CD4-positive, alpha-beta T cell treated with Interleukin-4 for 4 hours (primary cell): Measurements from ENCODE around the gene KEAP1.
A peak's percentile ranks its signal among the peaks of the same experiment; 100 is the strongest.
"Not testable (repeated sequence)": the region's sequence is repeated elsewhere in the genome, so short reads cannot be mapped to it uniquely, and the experiment has no call there.

Source experiments
- DNase-seq: peaks from one replicate; pipeline ENCODE4 v3.0.0-alpha.2; 2020

The KEAP1 gene

GRCh38 chr19:10491472-10492047, 11.6 kb downstream of the KEAP1 start:
- DNase-seq: no peak

DNA sequence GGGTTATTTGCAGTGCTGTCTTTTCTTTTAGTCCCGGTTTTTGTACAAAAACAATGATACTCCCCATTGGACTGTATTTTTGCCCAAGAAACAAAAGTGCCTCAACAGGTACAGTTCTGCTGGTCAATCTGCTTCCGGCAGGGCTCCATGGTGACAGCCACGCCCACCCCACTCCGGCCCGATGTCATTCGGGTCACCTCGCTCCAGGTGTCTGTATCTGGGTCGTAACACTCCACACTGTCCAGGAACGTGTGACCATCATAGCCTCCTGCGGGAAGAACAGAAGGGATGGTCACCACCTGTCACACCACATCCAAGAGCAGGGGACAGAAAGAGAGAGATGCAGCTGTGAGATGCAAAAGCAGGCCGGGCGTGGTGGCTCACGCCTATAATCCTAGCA, 16.6 kb downstream of the KEAP1 start:
- DNase-seq: no peak

DNA sequence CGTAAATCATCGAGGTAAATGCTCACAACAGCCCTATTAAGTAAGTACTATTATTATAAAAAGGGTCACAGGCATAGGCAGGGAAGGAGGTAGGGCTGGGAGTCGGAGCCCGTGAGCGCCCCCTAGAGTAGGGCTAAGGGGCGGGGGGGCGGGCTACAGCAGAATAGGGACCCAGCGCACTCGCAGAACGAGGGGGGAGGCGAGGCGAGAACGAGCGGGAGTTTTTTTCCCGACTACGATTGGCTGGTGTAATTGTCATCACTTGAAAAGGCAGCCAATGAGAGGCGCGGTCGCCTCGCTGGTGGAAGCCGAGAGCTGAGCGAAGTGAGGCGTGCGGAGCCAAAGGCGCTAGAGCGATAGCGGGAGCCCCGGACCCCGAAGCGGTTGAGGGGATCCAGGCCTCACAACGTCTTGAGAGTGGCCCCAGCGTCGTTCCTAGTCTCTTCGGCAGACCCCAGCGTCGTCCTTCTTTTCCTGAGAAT, 24.2 kb downstream of the KEAP1 start:
- peak; percentile 93 for DNase-seq

GRCh38 chr19:10478476-10478875, 24.7 kb downstream of the KEAP1 start:
- DNase-seq: no peak

DNA sequence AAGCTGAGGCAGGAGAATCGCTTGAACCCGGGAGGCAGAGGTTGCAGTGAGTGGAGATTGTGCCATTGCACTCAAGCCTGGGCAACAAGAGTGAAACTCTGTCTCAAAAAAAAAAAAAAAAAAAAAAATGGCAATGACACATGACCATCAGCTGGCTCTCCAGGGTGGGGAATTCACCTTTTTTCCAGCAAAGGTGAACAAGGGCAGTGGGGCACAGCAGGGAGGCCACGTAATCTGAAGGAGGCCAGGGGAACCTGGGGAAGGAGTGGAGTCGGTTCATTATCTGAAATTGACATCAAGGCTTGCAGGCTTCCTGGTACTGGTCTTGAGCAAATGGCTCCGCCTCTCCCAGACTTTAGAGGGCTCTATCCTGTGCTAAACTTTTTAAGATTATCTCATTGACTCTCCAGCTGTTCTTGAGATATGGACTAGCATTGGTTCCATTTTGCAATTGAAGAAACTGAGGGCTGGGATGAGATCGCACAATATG, 28.1 kb downstream of the KEAP1 start:
- DNase-seq: no peak

GRCh38 chr19:10473192-10473591, 30.0 kb downstream of the KEAP1 start:
- DNase-seq: no peak

DNA sequence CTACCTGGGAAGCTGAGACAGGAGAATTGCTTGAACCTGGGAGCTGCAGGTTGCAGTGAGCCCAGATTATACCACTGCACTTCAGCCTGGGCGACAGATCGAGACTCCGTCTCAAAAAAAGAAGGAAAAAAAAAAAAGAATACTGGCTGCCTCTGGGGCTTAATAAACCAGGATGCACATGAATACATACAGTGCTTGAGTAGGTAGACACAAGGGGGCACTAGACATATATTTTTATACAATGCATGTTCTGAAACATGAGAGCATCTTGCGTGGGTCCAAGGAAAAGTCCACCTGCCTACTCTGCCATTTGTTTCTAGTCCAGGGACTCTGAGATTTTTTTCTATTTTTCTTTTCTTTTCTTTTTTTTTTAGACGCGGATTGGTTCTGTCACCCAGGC, 31.2 kb downstream of the KEAP1 start:
- peak; percentile 25 for DNase-seq

DNA sequence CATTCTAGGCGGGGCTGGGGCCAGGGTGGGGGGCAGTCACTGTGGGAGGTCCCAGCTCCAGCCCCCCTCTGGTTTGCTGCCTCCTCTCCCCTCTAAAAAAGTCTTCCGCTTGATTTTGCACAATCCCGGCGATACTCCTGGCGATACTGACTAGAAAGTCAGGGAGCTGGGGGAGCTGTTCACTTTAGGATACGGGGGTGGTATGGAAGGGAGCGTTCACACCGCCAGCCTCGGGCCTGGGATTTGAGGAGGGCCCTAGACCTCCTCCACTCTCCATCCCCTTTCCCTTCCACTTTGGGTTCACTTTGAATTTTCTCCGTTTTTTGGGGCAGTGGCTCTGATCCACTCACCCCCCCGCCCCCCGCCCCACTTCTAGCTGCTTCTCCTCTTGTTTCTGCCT, 35.0 kb downstream of the KEAP1 start:
- no peak for DNase-seq

DNA sequence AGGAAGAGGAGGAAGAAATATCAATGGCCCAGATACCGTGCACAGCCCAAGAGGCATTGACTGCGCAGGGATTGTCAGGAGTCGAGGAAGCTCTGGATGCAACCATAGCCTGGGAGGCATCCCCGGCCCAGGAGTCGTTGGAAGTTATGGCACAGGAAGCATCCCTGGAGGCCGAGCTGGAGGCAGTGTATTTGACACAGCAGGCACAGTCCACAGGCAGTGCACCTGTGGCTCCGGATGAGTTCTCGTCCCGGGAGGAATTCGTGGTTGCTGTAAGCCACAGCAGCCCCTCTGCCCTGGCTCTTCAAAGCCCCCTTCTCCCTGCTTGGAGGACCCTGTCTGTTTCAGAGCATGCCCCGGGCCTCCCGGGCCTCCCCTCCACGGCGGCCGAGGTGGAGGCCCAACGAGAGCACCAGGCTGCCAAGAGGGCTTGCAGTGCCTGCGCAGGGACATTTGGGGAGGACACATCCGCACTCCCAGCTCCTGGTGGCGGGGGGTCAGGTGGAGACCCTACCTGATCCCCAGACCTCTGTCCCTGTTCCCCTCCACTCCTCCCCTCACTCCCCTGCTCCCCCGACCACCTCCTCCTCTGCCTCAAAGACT, 36.0 kb downstream of the KEAP1 start:
- no peak for DNase-seq

GRCh38 chr19:10464456-10464855, 38.7 kb downstream of the KEAP1 start:
- DNase-seq: no peak

DNA sequence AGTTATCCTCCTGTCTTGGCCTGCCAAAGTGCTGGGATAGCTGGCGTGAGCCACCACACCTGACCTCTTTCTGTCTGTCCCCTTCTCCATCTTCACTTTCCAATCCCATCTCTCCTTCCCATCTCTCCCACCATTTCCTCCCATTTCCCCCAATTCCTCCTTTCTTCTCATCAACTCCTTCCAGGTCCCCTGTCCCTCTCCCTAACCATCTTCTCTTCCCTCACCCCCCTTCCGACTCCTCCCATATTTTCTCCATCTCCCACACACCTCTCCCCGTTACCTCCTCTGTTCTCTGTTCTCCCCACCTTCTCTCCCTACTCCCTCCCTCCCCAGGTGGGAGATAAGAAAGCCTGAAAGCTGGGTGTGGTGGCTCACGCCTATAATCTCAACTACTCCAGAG, 40.6 kb downstream of the KEAP1 start:
- DNase-seq: no peak

GRCh38 chr19:10462042-10462441, 41.1 kb downstream of the KEAP1 start:
- DNase-seq: not testable (repeated sequence)

DNA sequence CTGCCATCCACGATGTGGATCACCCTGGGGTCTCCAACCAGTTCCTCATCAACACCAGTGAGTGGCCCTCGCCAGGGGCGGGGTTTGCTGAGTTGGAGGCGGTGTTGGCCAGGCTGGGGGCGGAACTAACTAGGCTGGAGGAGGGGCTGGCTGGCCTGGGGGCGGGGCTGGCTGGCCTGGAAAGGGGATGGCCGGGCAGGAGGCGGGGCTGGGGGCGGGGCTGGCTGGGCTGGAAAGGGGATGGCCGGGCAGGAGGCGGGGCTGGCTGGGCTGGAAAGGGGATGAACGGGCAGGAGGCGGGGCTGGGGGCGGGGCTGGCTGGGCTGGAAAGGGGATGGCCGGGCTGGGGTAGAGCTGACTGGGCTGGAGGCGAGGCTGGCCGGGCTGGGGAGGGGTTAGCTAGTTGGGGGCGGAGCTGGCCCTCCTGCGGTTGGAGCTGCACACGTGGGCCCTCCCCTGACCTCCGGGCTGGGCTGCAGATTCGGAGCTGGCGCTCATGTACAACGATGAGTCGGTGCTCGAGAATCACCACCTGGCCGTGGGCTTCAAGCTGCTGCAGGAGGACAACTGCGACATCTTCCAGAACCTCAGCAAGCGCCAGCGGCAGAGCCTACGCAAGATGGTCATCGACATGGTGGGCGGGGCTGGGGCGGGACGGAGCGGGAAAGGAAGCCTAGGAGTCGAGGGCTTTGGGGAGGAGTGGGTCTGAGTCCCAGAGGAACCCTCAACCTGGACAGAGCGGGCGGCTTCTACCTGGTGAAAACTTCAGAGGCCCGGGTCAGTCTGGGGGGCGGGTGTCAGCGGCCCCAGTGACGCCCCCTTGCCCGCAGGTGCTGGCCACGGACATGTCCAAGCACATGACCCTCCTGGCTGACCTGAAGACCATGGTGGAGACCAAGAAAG, 41.9 kb downstream of the KEAP1 start:
- peak; percentile 83 for DNase-seq

DNA sequence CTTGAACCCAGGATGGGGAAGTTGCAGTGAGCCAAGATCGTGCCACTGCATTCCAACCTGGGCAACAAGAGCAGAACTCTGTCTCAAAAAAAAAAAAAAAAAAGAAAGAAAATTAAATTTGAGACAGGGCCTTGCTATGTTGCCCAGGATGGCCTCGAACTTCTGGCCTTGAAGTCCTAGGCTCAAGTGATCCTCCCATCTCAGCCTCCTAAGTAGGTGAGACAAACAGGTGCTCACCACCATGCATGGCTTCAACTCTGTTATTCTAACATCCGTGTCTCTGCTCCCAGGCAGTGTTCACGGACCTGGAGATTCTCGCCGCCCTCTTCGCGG, 42.5 kb downstream of the KEAP1 start:
- DNase-seq: no peak

DNA sequence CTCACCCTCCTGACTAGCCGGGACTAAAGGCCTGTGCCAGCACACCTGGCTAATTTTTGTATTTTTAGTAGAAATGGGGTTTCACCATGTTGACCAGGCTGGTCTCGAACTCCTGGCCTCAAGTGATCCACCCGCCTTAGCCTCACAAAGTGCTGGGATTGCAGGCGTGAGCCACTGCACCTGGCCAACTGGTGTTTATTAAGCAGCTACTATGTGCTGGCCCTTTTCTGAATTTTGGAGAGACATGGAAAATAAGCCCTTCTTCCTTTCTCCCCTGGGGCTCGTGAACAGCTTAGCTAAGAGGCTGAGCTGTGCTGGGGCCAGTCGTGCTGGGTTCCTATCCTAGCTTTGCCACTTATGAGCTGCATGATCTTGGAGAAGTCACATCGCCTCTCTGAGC, 44.4 kb downstream of the KEAP1 start:
- DNase-seq: not testable (repeated sequence)

GRCh38 chr19:10454267-10454666, 48.9 kb downstream of the KEAP1 start:
- DNase-seq: no peak

DNA sequence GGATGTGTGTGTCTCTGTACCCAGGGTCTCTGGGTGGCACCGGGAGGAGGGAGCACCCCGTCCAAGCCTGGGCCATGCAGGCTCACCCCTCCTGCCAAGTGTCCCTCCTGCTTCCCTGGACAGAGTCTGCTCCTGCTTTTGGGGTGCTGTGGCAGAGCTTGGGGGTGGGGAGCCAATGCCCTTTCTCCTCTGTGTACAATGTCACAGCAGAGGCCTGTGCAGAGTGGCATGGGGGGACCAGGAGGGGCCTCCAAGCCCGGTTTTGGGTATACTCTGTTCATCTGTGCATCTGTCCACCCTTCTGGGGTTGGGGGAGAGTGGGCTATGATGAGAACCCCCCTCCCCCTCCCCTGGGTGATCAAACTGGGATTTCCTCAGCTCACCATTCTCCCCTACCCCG, 49.3 kb downstream of the KEAP1 start:
- DNase-seq: no peak

DNA sequence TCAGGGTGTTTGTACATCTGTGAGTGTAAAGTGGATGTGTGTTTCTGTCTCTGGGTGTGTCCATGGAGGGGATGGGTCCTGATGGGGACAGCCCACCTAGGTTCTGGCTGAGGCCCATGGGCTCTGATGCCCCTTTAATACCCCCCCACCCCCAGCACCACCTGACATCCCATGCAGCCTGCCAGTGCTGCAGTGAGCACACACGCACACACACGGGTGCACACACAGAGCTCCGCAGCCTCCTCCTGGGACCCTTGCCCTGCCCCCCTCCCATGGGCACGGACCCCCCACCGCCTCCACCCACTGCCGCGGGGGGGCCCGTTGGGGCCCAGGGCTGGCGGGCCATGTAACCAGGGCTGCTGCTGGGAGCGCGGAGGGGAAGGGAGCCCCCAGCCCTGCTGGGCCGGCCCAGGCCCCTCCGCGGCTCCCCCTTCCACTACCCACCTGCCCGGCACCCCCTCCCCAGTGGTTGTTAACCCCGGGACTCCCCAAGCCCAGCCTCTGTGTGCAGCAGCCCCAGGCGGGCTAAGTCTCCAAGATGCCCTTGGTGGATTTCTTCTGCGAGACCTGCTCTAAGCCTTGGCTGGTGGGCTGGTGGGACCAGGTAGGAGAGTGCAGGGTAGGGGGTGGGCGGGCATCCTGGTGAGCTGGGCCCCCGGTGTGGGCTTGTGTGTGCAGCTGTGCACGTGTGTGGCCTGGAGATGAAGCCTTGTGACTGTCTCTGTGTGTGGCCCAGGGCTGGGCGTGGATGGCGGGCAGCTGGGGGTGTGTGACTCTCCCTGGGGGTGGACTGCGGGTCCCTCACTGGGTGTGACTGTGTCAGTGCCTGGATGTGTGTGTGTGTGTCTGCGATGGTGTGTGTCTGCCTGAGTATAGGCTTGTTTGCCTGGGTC, 50.2 kb downstream of the KEAP1 start:
- DNase-seq: no peak

DNA sequence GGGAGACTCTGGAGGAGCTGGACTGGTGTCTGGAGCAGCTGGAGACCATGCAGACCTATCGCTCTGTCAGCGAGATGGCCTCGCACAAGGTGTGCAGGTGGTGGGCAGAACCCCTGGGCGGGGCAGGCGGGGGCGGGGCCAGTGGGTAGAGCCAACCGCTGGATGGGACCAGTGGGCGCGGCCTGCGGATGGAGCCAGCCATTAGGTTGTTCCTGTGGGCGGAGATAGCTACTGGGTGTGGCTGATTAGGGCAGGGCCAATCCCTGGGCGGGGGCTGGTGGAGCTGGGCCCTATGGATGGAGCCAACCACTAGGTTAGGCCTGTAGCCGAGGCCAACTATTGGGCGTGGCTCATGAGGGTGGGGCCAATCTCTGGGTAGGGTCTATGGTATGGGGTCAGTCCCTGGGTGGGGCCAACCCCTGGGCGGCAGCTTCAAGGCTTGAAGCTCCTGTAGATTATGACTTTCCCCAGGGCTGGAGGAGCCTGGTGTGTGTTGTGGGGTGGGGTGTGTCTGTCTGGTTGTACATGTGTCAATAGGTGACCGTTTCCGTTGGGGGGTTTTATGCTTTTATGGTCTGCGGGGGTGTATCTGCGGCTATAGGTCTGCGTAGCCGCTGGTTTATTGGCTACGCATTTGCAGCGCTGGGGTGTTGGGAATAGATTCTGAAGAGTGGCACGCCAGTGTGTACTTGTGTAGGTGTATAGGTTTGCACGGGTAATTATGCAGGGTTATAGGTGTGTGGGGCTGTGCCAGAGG, 52.1 kb downstream of the KEAP1 start:
- no peak for DNase-seq

DNA sequence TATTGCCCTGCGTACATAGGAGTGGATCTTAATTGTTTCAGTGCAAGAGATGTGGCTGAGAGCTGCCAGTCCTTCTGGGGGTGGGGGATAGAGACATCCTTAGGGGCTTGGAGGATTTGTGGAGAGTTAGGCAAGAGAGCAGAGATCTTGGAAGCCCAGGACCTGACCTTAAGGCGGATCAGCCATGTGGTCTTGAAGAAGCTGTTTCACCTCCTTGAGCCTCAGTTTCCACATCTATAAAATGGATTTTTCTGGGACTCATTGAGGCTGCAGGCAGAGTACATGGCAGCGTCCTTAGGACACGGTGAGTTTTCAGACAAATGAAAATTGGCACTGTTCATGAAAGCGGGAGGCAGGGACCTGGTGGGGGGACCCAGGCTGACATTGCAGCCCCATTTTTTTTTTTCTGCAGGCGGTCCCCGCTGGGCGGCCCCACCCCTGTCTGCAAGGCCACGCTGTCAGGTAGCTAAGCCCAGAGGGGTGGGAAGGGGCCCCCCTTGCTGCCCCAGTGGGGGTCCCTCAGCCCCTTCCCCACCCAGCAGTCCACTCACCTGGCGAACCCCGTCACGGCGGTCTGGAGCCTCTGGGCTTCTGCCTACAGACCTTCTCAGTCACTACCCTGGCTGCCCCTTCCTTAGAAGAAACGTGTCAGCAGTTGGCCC, 52.8 kb downstream of the KEAP1 start:
- DNase-seq: no peak

- no peak for DNase-seq
Measured at GRCh38 chr19:10449037-10449436, 54.1 kb downstream of the KEAP1 start.

GRCh38 chr19:10442698-10443097, 60.5 kb downstream of the KEAP1 start:
- DNase-seq: no peak
